GM13976 (cell line): ENCODE results near the gene SIGLEC10.

ENCODE experiments used
- DNase-seq: peaks from one replicate; pipeline ENCODE4 v3.0.0; 2012; ENCODE audit warnings: low spot score
- in situ Hi-C: fragments of 300-500 bp; cut with MboI; formaldehyde crosslinking; loops from one replicate; pipeline ENCODE4 v1.12.0; 2022; ENCODE audit warnings: low sequenced_read_pairs, mixed read lengths, inconsistent platforms; ENCODE audit not compliant: unreplicated experiment
- TF ChIP-seq, protein P1 (sequence below): IDR thresholded peaks from 2 replicates; pipeline ENCODE4 v1.5.1; 2012; ENCODE audit warnings: borderline replicate concordance, mild to moderate bottlenecking; ENCODE audit not compliant: insufficient read depth; ENCODE audit errors: extremely low read depth, missing control alignments, control extremely low read depth

Gene SIGLEC10

DNA sequence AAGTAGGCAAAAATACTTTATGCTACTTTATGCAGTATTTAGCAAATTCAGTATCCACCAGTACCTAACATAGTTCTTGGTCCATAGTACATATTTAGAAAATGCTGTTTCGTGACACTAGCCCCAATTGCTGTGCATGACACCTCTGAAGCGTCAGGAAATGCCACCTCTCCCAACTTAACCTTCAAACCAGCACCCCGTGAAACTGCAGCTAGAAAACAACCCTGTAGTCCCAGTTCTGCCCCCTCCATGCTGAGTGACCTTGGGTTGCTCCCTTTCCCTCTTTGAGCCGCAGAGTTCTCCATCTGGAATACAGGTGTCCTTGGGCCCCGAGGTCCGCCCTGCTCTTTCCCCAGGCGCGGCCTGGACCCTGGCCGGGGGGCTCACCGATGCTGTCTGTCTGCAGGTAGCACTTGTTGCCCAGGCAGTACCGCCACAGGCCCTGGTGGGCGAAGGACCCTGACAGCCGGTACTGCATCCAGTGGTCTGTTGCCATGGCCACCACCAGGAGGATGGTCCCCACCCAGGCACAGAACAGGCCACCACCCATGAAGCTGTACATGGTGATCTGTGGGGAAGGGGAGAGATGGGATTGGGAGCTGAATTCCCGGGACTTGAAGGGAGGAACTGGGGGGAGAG, 30.4 kb downstream of the SIGLEC10 start:
- TF ChIP-seq, protein P1, sequence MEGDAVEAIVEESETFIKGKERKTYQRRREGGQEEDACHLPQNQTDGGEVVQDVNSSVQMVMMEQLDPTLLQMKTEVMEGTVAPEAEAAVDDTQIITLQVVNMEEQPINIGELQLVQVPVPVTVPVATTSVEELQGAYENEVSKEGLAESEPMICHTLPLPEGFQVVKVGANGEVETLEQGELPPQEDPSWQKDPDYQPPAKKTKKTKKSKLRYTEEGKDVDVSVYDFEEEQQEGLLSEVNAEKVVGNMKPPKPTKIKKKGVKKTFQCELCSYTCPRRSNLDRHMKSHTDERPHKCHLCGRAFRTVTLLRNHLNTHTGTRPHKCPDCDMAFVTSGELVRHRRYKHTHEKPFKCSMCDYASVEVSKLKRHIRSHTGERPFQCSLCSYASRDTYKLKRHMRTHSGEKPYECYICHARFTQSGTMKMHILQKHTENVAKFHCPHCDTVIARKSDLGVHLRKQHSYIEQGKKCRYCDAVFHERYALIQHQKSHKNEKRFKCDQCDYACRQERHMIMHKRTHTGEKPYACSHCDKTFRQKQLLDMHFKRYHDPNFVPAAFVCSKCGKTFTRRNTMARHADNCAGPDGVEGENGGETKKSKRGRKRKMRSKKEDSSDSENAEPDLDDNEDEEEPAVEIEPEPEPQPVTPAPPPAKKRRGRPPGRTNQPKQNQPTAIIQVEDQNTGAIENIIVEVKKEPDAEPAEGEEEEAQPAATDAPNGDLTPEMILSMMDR: no peak
- in situ Hi-C loops: no loop called here
- DNase-seq: no peak

DNA sequence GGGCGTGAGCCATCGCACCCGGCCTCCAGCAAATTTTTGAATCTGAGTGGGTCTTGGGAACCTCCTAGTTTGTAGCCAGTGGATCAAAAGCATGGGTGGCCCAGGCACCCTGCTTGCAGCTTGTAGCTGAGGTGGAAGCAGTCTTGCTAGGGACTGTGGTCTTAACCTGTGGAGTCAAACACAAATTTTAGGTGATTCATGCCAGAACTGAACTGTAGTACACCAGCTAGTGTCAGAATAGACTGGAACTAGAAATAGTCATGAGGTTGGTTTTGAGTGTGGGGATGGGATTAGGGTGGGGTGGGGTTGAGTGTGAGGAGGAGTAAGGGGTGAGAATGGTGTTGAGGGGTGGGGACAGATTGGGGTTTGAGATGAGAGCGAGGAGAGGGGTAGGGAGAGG, 35.4 kb downstream of the SIGLEC10 start:
- TF ChIP-seq, protein P1: no peak
- no peak for DNase-seq
- in situ Hi-C loops: no loop called here

DNA sequence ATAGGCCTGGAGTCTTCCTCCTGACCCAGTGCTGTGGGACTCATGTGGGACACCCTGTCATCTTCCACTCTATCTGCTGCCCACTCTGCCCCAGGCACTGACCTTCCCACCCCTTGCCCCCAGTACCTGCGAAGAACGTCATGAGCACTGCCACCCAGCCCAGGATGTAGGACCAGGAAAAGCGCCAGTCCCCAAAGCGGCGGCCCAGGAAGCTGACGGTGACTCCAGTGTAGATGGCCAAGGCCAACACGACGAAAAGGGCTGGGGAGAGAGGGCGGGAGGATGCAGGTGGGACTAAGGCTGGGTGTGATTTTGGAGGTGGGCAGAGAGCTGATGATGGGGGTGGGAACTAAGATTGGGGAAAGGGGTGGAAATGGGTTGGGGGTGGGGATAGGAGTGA, 37.1 kb downstream of the SIGLEC10 start:
- TF ChIP-seq, protein P1: no peak
- DNase-seq: no peak
- in situ Hi-C loops: no loop called here

DNA sequence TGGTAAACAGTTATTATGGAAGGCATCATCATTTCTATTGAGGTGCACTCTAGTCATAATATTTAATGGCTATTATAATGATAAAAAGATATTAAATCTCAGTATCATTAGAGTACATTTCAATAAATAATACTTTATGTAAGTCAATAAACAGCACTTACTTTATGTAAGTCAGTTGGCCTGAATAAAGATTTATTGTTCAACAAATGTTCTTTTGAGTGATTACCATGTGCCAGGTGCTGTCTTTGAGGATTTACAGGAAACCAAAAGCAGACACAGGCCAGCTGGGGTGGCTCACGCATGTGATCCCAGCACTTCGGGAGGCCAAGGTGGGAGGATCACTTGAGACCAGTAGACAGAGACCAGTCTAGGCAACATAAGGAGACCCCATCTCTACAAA, 40.0 kb downstream of the SIGLEC10 start:
- in situ Hi-C loops: no loop called here
- DNase-seq: no peak
- TF ChIP-seq, protein P1: no peak

DNA sequence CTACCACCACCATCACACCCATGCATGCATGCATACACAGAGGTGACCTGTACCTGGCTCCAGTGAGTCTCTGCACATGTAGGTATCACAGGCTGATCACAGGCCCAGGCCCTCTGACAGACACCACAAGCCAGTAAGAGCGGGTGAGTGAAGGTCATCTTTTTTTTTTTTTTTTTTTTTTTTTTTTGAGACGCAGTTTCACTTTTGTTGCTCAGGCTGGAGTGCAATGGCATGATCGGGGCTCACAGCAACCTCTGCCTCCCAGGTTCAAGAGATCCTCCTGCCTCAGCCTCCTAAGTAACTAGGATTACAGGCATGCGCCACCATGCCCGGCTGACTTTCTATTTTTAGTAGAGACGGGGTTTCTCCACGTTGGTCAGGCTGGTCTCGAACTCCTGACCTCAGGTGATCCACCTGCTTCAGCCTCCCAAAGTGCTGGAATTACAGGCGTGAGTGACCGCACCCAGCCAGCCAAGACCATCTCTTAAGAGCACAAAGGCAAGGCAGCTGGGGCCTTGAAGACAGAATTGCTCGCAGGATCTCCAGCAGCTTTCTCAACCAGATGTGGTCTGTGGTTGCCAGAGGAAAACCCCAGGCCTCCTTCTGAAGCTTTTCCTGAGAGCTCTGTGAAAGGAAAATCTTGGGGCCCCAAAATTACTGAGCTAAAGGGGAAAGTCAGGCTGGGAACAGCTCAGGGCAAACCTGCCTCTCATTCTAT, 41.8 kb downstream of the SIGLEC10 start:
- TF ChIP-seq, protein P1: no peak
- no peak for DNase-seq

DNA sequence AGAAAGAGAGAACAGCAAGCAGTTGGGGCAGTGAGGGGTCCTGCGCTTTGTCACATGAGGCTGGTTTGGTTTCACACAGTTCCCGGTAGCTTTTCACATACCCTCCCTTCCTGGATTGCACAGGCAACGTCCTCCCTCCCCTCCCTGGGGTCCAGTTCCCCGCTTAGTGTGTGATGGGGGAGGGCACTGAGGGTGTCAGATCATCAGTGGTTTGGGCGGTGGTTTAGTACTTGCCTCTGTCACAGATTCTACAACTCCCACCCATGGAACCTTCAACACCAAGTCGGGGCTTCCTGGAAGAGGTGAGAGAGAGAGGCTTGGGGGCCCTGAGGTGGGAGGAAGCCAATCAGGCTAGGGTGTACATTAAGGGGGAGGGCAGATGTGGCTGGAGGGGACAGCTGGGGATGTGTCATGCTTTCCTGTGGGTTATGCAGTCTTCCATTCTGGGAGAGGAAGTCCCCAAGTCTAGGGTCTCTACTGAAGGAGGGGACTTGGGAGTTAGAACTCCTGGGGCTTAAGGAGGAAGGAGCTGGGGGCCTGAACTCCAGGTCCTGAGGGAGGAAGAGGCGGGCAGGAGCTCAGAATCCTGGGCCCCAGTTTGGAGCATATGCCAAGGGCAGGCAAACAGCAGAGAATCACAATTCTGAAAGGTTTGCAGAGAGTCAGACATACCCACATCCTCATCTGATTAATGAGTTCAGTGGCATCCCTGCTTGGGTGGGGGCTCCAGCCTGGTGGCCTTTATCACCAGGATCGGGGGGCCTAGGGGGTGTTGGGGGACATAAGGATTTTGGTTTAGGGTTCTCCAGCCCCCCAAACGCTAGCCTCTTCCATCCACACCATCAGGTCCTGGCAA, 44.6 kb downstream of the SIGLEC10 start, which contains the start of gene NKG7:
TSS of gene NKG7 (minus strand) at position 6 of the 856 bp plus-strand sequence. CDS start 119 bp downstream, outside the sequence.
- peak; percentile 79 for DNase-seq
- in situ Hi-C loops: no loop called here
- TF ChIP-seq, protein P1: no peak

More for the DNA sequence above, 41.8 kb downstream of the SIGLEC10 start:
- in situ Hi-C loops: no loop called here
